Endothelial cell of umbilical vein (primary cell): ENCODE results near the gene C4orf50. TPM values are rescaled to one million over a fixed set of nuclear protein-coding genes. Genes with fewer than 3 reads are reported as not detected.

Source experiments
- BruUV-seq: library from RNA; stranded (reverse); fragments of 400-500 nt; replicated peaks from 2 replicates; lab custom pipeline; 2021; lab: Mats Ljungman, UMichigan
- CTCF ChIA-PET: fragments of 300-600, 350-600 bp; sonication (Branson Sonifier 250); formaldehyde crosslinking; loops from one replicate; lab custom pipeline; 2021; ENCODE audit warnings: antibody characterized with exemption, inconsistent platforms; lab: Charles Lee
- POLR2A ChIA-PET: fragments of 300-600, 350-600 bp; sonication (Branson Sonifier 250); formaldehyde crosslinking; loops from one replicate; lab custom pipeline; 2021; ENCODE audit warnings: antibody characterized with exemption, inconsistent platforms; lab: Charles Lee
- DNase-seq: peaks from one replicate; pipeline ENCODE4 v3.0.0-alpha.2; 2011; ENCODE audit warnings: low read depth, low spot score
- FAIRE-seq: peaks from 2 replicates; lab custom pipeline; 2011; peaks lifted over from hg19 to GRCh38; lab: Jason Lieb, UNC
- H2AFZ ChIP-seq: 2 replicates; pipeline ENCODE4 v1.6.0; 2012; ENCODE audit warnings: low read depth, low read length, control low read depth, inconsistent platforms
- H3K27ac ChIP-seq: 2 replicates; pipeline ENCODE4 v1.5.1; 2011; ENCODE audit warnings: low read depth, mild to moderate bottlenecking, control low read depth, low read length, moderate library complexity; ENCODE audit not compliant: insufficient read depth
- H3K27me3 ChIP-seq, 2 experiments: 2 replicates each; pipeline versions ENCODE4 v1.6.0 to v1.6.1; 2011; ENCODE audit warnings: low read length in 2 of 2, mixed read lengths in 1 of 2; ENCODE audit not compliant: control insufficient read depth in 2 of 2, insufficient read depth in 2 of 2
- H3K36me3 ChIP-seq, 2 experiments: 2 replicates in 1 of 2; 3 replicates in 1 of 2; pipeline ENCODE4 v1.5.1; 2011; ENCODE audit warnings: low read length in 2 of 2, mild to moderate bottlenecking in 1 of 2, moderate library complexity in 1 of 2; ENCODE audit not compliant: control insufficient read depth in 2 of 2, insufficient read depth in 2 of 2; ENCODE audit errors: extremely low read depth in 1 of 2
- H3K4me1 ChIP-seq: 3 replicates; pipeline ENCODE4 v1.5.1; 2011; ENCODE audit warnings: mild to moderate bottlenecking, low read length; ENCODE audit not compliant: control insufficient read depth, insufficient read depth; ENCODE audit errors: extremely low read depth
- H3K4me2 ChIP-seq: 2 replicates; pipeline ENCODE4 v1.6.1; 2011; ENCODE audit warnings: low read length, control low read depth, mixed read lengths; ENCODE audit not compliant: insufficient read depth
- H3K4me3 ChIP-seq, 3 experiments: fragments of 200-600 bp in 1 of 3; sonication (generic), shearing (Covaris generic) in 1 of 3; replicated peaks in 1 of 3; 2 replicates each; pipeline ENCODE4 v1.5.1; 2011 to 2016; ENCODE audit warnings: control low read depth in 3 of 3, low read length in 3 of 3, mild to moderate bottlenecking in 2 of 3, inconsistent platforms in 1 of 3, low read depth in 1 of 3, moderate library complexity in 1 of 3; ENCODE audit not compliant: insufficient read depth in 1 of 3
- H3K79me2 ChIP-seq: 2 replicates; pipeline ENCODE4 v1.6.0; 2012; ENCODE audit warnings: low read length, inconsistent platforms; ENCODE audit not compliant: control insufficient read depth, insufficient read depth
- H3K9ac ChIP-seq: replicated peaks from 2 replicates; pipeline ENCODE3; 2011; ENCODE audit warnings: low read length, control low read depth; ENCODE audit not compliant: insufficient read depth; ENCODE audit errors: extremely low read depth
- H3K9me1 ChIP-seq: replicated peaks from 3 replicates; pipeline ENCODE4 v1.6.0; 2011; ENCODE audit warnings: mild to moderate bottlenecking, low read length; ENCODE audit not compliant: control insufficient read depth, insufficient read depth; ENCODE audit errors: extremely low read depth
- H3K9me3 ChIP-seq: replicated peaks from 2 replicates; pipeline ENCODE4 v1.5.1; 2012; ENCODE audit warnings: low read length, inconsistent platforms; ENCODE audit not compliant: control insufficient read depth, insufficient read depth
- H4K20me1 ChIP-seq: replicated peaks from 2 replicates; pipeline ENCODE3; 2011; ENCODE audit warnings: mild to moderate bottlenecking, low read length; ENCODE audit not compliant: control insufficient read depth, insufficient read depth; ENCODE audit errors: extremely low read depth
- EZH2 ChIP-seq: IDR thresholded peaks from 2 replicates; pipeline ENCODE4 v1.6.1; 2012; ENCODE audit warnings: borderline replicate concordance, low read depth, mild to moderate bottlenecking, moderate library complexity, low read length, inconsistent platforms; ENCODE audit not compliant: severe bottlenecking
- FOS ChIP-seq: IDR thresholded peaks from 2 replicates; pipeline ENCODE4 v1.6.1; 2011; ENCODE audit warnings: mild to moderate bottlenecking, low read length, moderate library complexity, borderline replicate concordance; ENCODE audit not compliant: insufficient read depth
- JUN ChIP-seq: IDR thresholded peaks from 2 replicates; pipeline ENCODE4 v1.6.1; 2011; ENCODE audit warnings: borderline replicate concordance, low read depth; ENCODE audit not compliant: insufficient read length, insufficient read depth
- MAX ChIP-seq: IDR thresholded peaks from 2 replicates; pipeline ENCODE4 v1.6.1; 2011; ENCODE audit not compliant: insufficient read depth, insufficient read length
- MYC ChIP-seq: IDR thresholded peaks from one replicate; pipeline ENCODE4 v1.6.1; 2011; ENCODE audit warnings: mild to moderate bottlenecking, low read depth, low read length
- POLR2A ChIP-seq: IDR thresholded peaks from 2 replicates; pipeline ENCODE4 v1.6.1; 2012; ENCODE audit warnings: low read depth, mild to moderate bottlenecking, control low read depth, low read length
- POLR2AphosphoS5 ChIP-seq: IDR thresholded peaks from 2 replicates; pipeline ENCODE4 v1.6.1; 2012; ENCODE audit warnings: low read depth, mild to moderate bottlenecking, control low read depth, low read length, moderate library complexity; ENCODE audit not compliant: insufficient read depth
- dilution Hi-C: fragments of 300-500 bp; cut with MboI; formaldehyde crosslinking; loops from one replicate; pipeline ENCODE4 v1.15.0; 2019; ENCODE audit warnings: low sequenced_read_pairs; ENCODE audit not compliant: extremely low pct_ligation_motif_present
- intact Hi-C: fragments of 100-400 bp; cut with micrococcal nuclease; formaldehyde crosslinking; loops from one replicate; pipeline ENCODE4 v1.10.0; 2022
- polyA plus RNA-seq, 4 experiments: library from polyadenylated mRNA; depleted of rRNA in 3 of 4; stranded (reverse) in 3 of 4; unstranded in 1 of 4; fragments of >200 nt; gene quantifications; 2 replicates each; pipeline versions ENCODE4 v1.2.1 to v1.2.3, GENCODE V29; 2011 to 2012; ENCODE audit warnings: missing spikeins in 1 of 4
- total RNA-seq: library from RNA; stranded (reverse); gene quantifications from 2 replicates; pipeline ENCODE4 v1.2.3, GENCODE V29; 2021
- TF ChIP-seq, protein P1 (sequence below), 2 donors: IDR thresholded peaks; 1 replicate in 1 of 2; 2 replicates in 1 of 2; pipeline ENCODE4 v1.5.1; 2011; ENCODE audit warnings: low read length in 2 of 2, mild to moderate bottlenecking in 2 of 2, moderate library complexity in 2 of 2, control low read depth in 1 of 2, inconsistent platforms in 1 of 2, low read depth in 1 of 2; ENCODE audit not compliant: insufficient read depth in 1 of 2; ENCODE audit errors: extremely low read depth in 1 of 2

The C4orf50 gene
- total and polyA plus RNA-seq, 2 donors (not counting 3 experiments of a cell fraction or from before 2014, with no cell fraction given), result not detected

DNA sequence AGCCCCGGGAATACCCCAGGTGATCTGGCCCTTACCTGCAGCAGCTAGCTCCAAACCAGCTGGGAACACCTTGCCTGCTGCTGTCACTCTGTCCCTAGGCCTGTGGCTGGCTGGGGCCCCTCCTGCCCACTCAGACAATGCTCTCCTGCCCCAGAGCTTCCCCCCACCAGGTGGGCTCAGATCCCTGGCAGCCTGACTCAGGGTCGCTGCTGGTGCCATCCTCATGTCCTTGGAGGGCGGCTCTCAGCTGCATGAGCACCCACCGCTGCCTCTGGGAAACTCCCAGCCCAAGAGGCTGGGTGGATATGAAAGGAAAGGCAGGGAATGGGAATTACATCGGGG is 15.8 kb downstream of the C4orf50 start:
- no peak for FAIRE-seq

More for the DNA sequence above, 15.8 kb downstream of the C4orf50 start:
- Histone ChIP-seq H3K4me3 (no peak overlapping the region), H3K27me3 (no peaks in the 10 kb centered on the region), H3K4me2 (no peak overlapping the region), H3K9me3 (no peaks in the 10 kb centered on the region), H2AFZ (no peak overlapping the region), H3K27ac (no peak overlapping the region), H3K9ac (no peak overlapping the region), H3K9me1 (no peaks in the 10 kb centered on the region), H3K79me2 (no peaks in the 10 kb centered on the region), H3K4me1 (no peaks in the 10 kb centered on the region), H3K36me3 (no peaks in the 10 kb centered on the region), H4K20me1 (no peaks in the 10 kb centered on the region)
- ChIA-PET POLR2A (no interaction called here), CTCF (no interaction called here)
- no TSS peak for BruUV-seq
- intact Hi-C loops, result no loop called here
- dilution Hi-C loops, result no loop called here
- no peak for DNase-seq
- TF ChIP-seq FOS (no peak), EZH2 (no peak), POLR2A (no peak), MAX (no peak), JUN (no peak), MYC (no peak), POLR2AphosphoS5 (no peak)
- TF ChIP-seq, protein P1, sequence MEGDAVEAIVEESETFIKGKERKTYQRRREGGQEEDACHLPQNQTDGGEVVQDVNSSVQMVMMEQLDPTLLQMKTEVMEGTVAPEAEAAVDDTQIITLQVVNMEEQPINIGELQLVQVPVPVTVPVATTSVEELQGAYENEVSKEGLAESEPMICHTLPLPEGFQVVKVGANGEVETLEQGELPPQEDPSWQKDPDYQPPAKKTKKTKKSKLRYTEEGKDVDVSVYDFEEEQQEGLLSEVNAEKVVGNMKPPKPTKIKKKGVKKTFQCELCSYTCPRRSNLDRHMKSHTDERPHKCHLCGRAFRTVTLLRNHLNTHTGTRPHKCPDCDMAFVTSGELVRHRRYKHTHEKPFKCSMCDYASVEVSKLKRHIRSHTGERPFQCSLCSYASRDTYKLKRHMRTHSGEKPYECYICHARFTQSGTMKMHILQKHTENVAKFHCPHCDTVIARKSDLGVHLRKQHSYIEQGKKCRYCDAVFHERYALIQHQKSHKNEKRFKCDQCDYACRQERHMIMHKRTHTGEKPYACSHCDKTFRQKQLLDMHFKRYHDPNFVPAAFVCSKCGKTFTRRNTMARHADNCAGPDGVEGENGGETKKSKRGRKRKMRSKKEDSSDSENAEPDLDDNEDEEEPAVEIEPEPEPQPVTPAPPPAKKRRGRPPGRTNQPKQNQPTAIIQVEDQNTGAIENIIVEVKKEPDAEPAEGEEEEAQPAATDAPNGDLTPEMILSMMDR (IDR thresholded peaks at IDR 0.05; ENCODE audit: extremely low read depth in 1 of 2, insufficient read depth in 1 of 2, low read depth in 1 of 2, low read length in 2 of 2), result no peak
